ENCODE measurements around the gene AEN.

DNA sequence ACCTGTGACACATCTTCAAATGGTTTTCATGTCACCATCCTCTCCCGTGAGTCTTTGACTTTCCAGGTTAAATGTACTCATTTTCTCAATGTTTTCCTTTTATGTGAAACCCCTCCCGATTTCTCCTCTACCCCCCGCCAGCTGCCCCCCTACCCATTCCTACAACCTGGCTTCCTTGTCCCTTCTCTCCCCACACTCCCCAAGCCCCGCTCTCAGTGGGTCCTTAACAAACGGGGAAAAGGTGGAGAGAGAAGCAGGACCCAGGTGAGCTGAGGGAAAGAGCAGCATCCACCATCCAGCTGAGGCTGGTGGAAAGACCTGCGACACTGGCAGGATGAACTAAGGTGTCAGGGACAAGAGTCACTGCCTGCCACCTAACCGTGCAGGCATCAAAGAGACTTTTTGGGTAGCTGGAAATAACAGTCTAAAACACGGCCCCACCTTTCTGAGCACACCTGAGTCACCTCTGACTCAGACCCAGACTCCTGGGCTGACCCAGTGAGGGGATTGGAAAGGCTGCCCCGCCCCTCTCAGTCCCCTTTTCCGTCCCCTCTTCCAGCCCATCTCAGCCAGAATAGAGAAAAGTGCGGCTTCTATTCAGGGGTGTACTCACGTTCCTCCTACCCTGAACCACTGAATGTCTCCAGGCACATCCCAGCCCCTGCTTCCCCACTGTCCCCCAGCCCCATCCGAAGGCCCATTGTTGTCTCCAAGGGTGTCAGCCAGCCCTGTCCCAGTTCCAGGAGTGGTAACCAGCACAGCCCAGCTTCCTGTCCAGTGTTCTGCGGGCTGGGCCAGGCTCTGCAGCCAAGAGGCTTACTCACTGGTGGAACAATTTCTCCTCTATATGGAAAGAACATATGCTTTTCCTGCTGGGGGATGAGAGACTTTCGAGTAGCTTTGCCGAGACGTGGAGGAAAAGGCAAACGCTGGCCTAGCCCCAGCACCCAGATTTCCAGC lies 38.1 kb downstream of the AEN start:
- TF ChIP-seq CTCF (IDR thresholded peaks at IDR 0.05; ENCODE audit: insufficient read depth, low read depth, low read length) (no peak), EZH2 (IDR thresholded peaks at IDR 0.05; ENCODE audit: insufficient read depth, low read length) (no peak)

Data from astrocyte (in vitro differentiated cells and primary cell).